K562 (cell line): Measurements from ENCODE around the gene IL12RB1. TPM values are rescaled to one million over a fixed set of nuclear protein-coding genes. Genes with fewer than 3 reads are reported as not detected.

Source experiments
- FUS ChIP-seq: fragments of 200-400 bp; formaldehyde crosslinking; optimal IDR thresholded peaks from 2 replicates; pipeline ENCODE3; 2017; ENCODE audit warnings: low read depth, low read length
- SAFB2 ChIP-seq: fragments of 200-400 bp; formaldehyde crosslinking; IDR thresholded peaks from 2 replicates; pipeline ENCODE4 v1.6.1; 2018; ENCODE audit warnings: borderline replicate concordance, low read length, low read depth, moderate library complexity; ENCODE audit not compliant: severe bottlenecking
- ZBTB26 ChIP-seq: fragments of 450-650 bp; formaldehyde crosslinking; IDR thresholded peaks from 2 replicates; pipeline ENCODE4 v1.4.0; 2022; ENCODE audit warnings: missing genetic modification characterization
- ZNF408 ChIP-seq: fragments of 250-450 bp; sonication (Bioruptor Pico); IDR thresholded peaks from 2 replicates; pipeline ENCODE4 v1.4.0; 2020; ENCODE audit warnings: low read depth, mild to moderate bottlenecking, moderate library complexity
- polyA plus RNA-seq, 8 experiments: library from polyadenylated mRNA; depleted of rRNA in 4 of 8; stranded (reverse) in 5 of 8; unstranded in 3 of 8; fragments of >200 nt; fragmentation: Nextera tagmentation in 2 of 8; fragmentation: Illumina TruSeq in 1 of 8; extraction: Ambion mirVana in 2 of 8; extraction: Trizol in 1 of 8; gene quantifications; 2 replicates each; pipeline versions ENCODE4 v1.2.1 to v1.2.3, GENCODE V29; 2011 to 2014; ENCODE audit warnings: inconsistent platforms in 1 of 8, missing spikeins in 1 of 8
- total RNA-seq, 7 experiments: library from RNA; depleted of rRNA in 6 of 7; stranded (reverse); fragments of >200 nt in 6 of 7; fragmentation: Illumina TruSeq in 2 of 7; extraction: Trizol in 2 of 7; gene quantifications; 2 replicates each; pipeline versions ENCODE4 v1.2.1 to v1.2.3, GENCODE V29; 2011 to 2021; ENCODE audit warnings: low replicate concordance in 1 of 7
- TF ChIP-seq, protein P1 (sequence below): sonication (generic); formaldehyde crosslinking; IDR thresholded peaks from 2 replicates; pipeline ENCODE4 v1.8.0; 2022; ENCODE audit warnings: mild to moderate bottlenecking, missing genetic modification reagents

Gene IL12RB1
- total and polyA plus RNA-seq, 9 of the 15 experiments (the other 6 are each of a cell fraction or from before 2014, with no cell fraction given) = 0.04 to 0.07 (median 0.06) TPM; not detected in 5

DNA sequence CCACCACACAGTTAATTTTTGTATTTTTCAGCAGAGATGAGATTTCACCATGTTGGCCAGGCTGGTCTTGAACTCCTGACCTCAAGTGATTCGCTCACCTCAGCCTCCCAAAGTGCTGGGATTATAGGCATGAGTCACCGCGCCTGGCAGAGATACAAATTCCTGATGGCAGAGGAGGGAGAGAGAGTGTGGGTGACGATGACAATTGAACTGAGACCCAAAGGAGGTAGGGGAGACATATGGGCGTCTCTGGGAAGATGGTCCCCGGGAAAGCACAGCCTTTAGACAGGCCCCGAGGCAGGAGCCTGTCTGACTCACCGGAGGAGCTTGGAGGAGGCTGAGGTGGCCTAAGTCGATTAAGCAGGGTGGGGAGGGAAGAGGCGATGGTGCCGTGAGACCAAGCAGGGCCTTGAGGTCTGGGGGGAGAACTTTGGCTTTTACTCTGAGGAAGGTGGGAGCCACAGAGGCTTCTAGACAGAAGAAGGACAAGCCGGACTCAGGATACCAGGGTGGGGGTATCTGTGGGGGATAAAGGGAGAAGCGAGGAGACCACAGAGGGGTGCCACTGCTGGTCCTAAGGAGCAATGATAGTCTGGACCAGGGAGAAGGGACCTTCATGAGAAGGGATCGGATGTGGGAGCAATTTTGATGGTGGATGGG lies 40.5 kb downstream of the IL12RB1 start (continued):
- TF ChIP-seq, protein P1, sequence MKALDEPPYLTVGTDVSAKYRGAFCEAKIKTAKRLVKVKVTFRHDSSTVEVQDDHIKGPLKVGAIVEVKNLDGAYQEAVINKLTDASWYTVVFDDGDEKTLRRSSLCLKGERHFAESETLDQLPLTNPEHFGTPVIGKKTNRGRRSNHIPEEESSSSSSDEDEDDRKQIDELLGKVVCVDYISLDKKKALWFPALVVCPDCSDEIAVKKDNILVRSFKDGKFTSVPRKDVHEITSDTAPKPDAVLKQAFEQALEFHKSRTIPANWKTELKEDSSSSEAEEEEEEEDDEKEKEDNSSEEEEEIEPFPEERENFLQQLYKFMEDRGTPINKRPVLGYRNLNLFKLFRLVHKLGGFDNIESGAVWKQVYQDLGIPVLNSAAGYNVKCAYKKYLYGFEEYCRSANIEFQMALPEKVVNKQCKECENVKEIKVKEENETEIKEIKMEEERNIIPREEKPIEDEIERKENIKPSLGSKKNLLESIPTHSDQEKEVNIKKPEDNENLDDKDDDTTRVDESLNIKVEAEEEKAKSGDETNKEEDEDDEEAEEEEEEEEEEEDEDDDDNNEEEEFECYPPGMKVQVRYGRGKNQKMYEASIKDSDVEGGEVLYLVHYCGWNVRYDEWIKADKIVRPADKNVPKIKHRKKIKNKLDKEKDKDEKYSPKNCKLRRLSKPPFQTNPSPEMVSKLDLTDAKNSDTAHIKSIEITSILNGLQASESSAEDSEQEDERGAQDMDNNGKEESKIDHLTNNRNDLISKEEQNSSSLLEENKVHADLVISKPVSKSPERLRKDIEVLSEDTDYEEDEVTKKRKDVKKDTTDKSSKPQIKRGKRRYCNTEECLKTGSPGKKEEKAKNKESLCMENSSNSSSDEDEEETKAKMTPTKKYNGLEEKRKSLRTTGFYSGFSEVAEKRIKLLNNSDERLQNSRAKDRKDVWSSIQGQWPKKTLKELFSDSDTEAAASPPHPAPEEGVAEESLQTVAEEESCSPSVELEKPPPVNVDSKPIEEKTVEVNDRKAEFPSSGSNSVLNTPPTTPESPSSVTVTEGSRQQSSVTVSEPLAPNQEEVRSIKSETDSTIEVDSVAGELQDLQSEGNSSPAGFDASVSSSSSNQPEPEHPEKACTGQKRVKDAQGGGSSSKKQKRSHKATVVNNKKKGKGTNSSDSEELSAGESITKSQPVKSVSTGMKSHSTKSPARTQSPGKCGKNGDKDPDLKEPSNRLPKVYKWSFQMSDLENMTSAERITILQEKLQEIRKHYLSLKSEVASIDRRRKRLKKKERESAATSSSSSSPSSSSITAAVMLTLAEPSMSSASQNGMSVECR (CRISPR knock-in tag) = no peak
- TF ChIP-seq FUS = no peak
- no peak for TF ChIP-seq SAFB2
- TF ChIP-seq ZBTB26 (CRISPR knock-in tag) = no peak
- TF ChIP-seq ZNF408 (CRISPR knock-in tag) = no peak
- TF ChIP-seq, all 486 proteins: peak for 30
